Ectodermal cell (in vitro differentiated cells): ENCODE data around the gene THAP5.
"Not testable (repeated sequence)": the region's sequence is repeated elsewhere in the genome, so short reads cannot be mapped to it uniquely, and the experiment has no call there.

Experiments used
- H3K27ac ChIP-seq: 2 replicates; pipeline ENCODE4 v1.7.0; 2013; ENCODE audit warnings: mild to moderate bottlenecking, low read depth, low read length; ENCODE audit not compliant: insufficient read depth, poor library complexity, severe bottlenecking
- H3K27me3 ChIP-seq: 2 replicates; pipeline ENCODE4 v1.7.0; 2013; ENCODE audit warnings: mild to moderate bottlenecking, low read length; ENCODE audit not compliant: insufficient read depth, control insufficient read depth, poor library complexity, severe bottlenecking
- H3K36me3 ChIP-seq: one replicate; pipeline ENCODE4 v1.7.0; 2013; ENCODE audit warnings: low read length; ENCODE audit not compliant: control insufficient read depth, insufficient read depth
- H3K4me1 ChIP-seq: one replicate; pipeline ENCODE4 v1.7.0; 2013; ENCODE audit warnings: low read length; ENCODE audit not compliant: control insufficient read depth, insufficient read depth
- H3K4me3 ChIP-seq: 2 replicates; pipeline ENCODE4 v1.7.0; 2013; ENCODE audit warnings: low read depth, low read length, control low read depth; ENCODE audit not compliant: insufficient read depth
- H3K9me3 ChIP-seq: 2 replicates; pipeline ENCODE4 v1.7.0; 2013; ENCODE audit warnings: mild to moderate bottlenecking, low read length, moderate library complexity; ENCODE audit not compliant: control insufficient read depth
- WGBS, 2 experiments: methylation state at CpG; one replicate each; pipeline ENCODE4 v1.1.7; 2013; ENCODE audit warnings: missing lambda C conversion rate in 2 of 2; 5-methylcytosine and 5-hydroxymethylcytosine counted together

Gene THAP5

DNA sequence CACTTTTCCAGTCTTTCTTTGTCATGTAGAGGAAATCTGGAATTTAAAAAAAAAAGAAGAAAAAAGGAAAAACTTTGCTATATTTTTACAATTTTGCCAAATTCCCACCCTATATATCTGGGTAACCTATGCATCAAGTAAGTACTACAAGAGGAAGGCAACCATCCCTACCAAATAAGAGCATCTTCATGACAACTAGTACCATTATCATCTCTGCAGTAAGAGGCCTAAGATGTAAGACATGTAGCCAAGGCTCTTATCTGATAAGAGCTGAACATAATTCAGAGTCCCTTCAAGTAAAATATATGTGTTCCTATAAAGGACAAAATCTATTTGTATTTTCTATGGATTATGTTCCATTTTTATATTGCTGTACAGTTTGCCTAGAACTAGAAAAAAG is 3.5 kb downstream of the THAP5 start:
- Histone ChIP-seq H3K4me3 (no peak overlapping the region), H3K4me1 (peaks cover 4% of the 10 kb centered on the region), H3K36me3 (peaks cover 7% of the 10 kb centered on the region), H3K27me3 (no peaks in the 10 kb centered on the region), H3K27ac (no peak overlapping the region), H3K9me3 (no peaks in the 10 kb centered on the region)

DNA sequence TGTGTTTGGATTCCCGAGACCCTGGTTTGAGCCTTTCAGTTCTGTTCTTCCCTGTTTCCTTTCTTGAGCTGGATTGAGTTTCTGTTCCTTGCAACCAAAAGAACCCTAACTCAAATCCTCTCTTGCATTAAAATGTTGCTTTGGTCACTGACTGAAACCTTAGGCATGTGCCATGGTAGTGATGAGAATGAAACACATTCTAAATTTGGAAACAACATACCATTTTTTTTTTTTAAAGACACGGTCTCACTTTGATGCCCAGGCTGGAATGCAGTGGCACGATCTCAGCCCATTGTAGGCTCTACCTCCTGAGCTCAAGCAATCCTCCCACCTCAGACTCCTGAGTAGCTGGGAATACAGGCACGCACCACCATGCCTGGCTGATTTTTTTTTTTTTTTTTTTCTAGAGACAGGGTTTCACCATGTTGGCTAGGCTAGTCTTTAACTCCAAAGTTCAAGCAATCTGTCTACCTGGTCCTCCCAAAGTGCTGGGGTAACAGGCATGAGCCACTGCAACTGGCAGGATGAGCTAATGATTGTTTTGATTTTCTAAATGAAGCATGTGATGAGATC is 8.4 kb downstream of the THAP5 start:
- Histone ChIP-seq H3K4me3 (no peak overlapping the region), H3K27me3 (no peaks in the 10 kb centered on the region), H3K9me3 (peaks cover 2% of the 10 kb centered on the region), H3K4me1 (no peaks in the 10 kb centered on the region), H3K36me3 (peaks cover 12% of the 10 kb centered on the region), H3K27ac (no peak overlapping the region)
- WGBS, 2 experiments: 91 to 92% methylated on average over 4 of the region's 4 CpGs

DNA sequence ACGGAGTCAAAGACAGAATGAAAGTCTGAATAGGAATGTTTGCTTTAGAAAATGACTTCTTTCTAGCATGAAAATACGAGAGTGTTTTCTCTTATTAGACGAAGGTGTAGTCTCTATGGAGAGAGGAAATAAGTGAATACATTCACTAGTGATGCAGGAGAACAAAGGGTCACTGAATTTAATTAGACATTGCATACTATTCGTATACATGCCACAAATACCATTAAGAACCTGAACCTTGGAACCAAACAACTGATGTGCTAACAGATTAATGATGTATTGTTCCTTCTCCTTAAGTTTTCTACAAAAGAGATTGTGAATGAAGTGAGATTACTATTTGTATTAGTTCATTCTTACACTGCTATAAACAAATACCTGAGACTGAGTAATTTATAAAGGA is 10.3 kb downstream of the THAP5 start:
- peaks cover 5% of the 10 kb centered on the region for H3K36me3 ChIP-seq
- no peak overlapping the region for H3K27ac ChIP-seq
- no peak overlapping the region for H3K4me3 ChIP-seq
- H3K27me3 ChIP-seq: no peaks in the 10 kb centered on the region
- H3K9me3 ChIP-seq: peaks cover 2% of the 10 kb centered on the region
- WGBS, 2 experiments: 93 to 97% methylated on average over 3 to 4 of the region's 4 CpGs
- no peaks in the 10 kb centered on the region for H3K4me1 ChIP-seq

DNA sequence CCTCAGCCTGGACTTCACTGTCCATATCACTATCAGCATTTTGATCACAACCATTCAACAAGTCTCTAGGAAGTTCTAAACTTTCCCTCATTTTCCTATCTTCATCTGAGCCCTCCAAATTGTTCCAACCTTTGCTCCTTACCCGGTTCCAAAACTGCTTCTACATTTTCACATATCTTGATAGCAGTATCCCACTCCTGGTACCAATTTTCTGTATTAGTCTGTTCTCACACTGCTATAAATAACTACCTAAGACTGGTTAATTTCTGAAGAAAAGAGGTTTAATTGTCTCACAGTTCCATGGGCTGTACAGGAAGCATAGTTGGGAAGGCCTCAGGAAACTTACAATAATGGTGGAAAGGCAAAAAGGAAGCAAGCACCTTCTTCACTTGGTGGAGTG is 11.9 kb downstream of the THAP5 start:
- H3K9me3 ChIP-seq: peaks cover 2% of the 10 kb centered on the region
- H3K36me3 ChIP-seq: peaks cover 5% of the 10 kb centered on the region
- no peaks in the 10 kb centered on the region for H3K4me1 ChIP-seq
- H3K27ac ChIP-seq: no peak overlapping the region
- H3K27me3 ChIP-seq: no peaks in the 10 kb centered on the region
- H3K4me3 ChIP-seq: no peak overlapping the region
- WGBS, 2 experiments: 91 to 93% methylated on average over 1 of the region's 1 CpG

DNA sequence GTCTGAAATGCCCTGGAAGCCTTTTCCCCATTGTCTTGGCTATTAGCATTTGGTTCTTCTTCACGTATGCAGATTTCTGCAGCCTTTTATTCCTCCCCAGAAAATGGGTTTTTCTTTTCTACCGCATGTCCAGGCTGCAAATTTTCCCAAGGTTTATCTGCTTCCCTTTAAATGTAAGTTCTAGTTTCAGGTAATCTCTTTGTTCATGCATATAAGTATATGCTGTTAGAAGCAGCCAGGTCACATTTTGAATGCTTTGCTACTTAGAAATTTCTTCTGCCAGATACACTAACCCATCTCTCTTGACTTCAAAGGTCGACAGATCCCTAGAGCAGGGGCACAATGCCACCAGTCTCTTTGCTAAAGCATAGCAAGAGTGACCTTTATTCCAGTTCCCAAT is 12.3 kb downstream of the THAP5 start:
- Histone ChIP-seq H3K27me3 (no peaks in the 10 kb centered on the region), H3K4me1 (no peaks in the 10 kb centered on the region), H3K36me3 (peaks cover 5% of the 10 kb centered on the region), H3K9me3 (peaks cover 2% of the 10 kb centered on the region), H3K27ac (no peak overlapping the region), H3K4me3 (no peak overlapping the region)
- 94 to 97% methylated on average over 3 of the region's 3 CpGs for WGBS, 2 experiments

DNA sequence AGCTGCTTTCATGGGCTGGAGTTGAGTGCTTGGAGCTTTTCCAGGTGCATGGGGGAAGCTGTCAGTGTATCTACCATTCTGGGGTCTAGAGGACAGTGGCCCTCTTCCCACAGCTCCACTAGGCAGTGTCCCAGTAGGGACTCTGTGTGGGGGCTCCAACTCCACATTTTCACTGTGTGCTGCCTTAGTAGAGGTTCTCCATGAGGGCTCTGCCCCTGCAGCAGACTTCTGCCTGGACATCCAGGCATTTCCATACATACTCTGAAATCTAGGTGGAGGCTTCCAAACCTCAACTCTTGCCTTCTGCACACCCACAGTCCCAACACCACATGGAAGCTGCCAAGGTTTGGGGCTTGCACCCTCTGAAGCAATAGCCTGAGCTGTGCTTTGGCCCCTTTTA is 12.8 kb downstream of the THAP5 start:
- not testable (repeated sequence) for H3K27me3 ChIP-seq, H3K4me3 ChIP-seq, H3K36me3 ChIP-seq, H3K27ac ChIP-seq, H3K9me3 ChIP-seq, H3K4me1 ChIP-seq

DNA sequence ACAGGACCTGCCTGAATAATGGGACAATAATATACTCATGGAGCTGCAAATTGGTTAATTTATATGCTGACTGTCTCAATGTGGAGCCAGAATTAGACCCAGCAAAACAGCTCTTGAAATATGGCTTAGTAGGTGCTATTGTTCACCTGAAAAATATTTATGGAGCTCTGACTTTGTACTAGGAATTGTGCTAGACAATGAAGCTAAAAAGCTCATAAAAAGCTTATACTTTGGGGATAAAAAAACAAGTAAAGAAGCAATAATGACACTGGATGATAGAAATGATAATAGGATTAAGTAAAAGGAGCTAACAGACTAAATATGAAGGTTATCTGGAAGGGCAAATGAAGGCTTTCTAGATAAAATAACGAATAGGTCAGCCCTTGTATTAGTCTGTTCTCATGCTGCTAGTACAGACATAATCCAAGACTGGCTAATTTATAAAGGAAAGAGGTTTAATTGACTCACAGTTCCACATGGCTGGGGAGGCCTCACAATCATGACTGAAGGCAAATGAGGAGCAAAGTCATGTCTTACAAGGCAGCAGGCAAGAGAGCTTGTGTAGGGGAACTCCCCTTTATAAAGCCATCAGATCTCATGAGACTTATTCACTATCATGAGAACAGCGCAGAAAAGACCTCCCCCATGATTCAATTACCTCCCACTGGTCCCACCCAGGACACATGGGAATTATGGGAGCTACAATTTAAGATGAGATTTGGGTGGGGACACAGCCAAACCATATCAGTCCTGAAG is 21.2 kb downstream of the THAP5 start:
- H3K36me3 ChIP-seq, H3K4me1 ChIP-seq, H3K9me3 ChIP-seq, H3K4me3 ChIP-seq, H3K27me3 ChIP-seq, H3K27ac ChIP-seq: not testable (repeated sequence)
- 86 to 90% methylated on average over 1 to 2 of the region's 2 CpGs for WGBS, 2 experiments

DNA sequence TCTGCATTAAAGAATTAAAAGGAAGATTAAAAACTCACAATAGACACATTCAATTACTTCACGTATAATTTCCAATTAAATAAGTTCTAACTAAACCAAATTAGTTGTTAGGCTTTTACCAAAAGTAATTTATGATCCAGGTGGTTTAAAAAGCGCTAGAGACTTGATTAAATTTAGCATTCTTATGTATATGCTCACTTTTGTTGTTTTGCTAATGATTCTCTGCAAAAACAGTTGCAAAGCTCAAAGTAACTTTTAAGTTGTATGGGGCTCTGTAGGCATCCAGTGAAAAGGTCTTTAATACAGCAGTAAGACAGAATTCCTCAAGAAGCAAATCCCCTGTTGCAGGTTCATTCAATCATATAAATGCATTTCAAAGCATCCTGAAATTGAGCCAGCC is 28.0 kb downstream of the THAP5 start:
- 12 to 29% methylated on average over 1 to 2 of the region's 2 CpGs for WGBS, 2 experiments

DNA sequence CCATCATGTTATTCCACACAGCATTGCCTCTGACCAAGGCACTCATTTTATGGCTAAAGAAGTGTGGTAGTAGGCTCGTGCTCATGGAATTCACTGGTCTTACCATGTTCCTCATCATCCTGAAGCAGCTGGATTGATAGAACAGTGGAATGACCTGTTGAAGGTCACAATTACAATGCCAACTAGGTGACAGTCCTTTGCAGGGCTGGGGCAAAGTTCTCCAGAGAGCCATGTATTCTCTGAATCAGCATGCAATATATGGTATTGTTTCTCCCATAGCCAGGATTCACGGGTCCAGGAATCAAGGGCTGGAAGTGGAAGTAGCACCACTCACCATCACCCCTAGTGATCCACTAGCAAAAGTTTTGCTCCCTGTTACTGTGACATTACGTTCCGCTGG is 30.8 kb downstream of the THAP5 start:
- H3K27me3 ChIP-seq, H3K9me3 ChIP-seq, H3K4me1 ChIP-seq, H3K36me3 ChIP-seq, H3K27ac ChIP-seq, H3K4me3 ChIP-seq: not testable (repeated sequence)
- 92 to 97% methylated on average over 4 of the region's 4 CpGs for WGBS, 2 experiments

More for the DNA sequence above, 28.0 kb downstream of the THAP5 start:
- H3K9me3 ChIP-seq: no peaks in the 10 kb centered on the region
- H3K27me3 ChIP-seq: no peaks in the 10 kb centered on the region
- H3K27ac ChIP-seq: no peak overlapping the region
- no peaks in the 10 kb centered on the region for H3K4me1 ChIP-seq
- no peak overlapping the region for H3K4me3 ChIP-seq
- no peaks in the 10 kb centered on the region for H3K36me3 ChIP-seq

DNA sequence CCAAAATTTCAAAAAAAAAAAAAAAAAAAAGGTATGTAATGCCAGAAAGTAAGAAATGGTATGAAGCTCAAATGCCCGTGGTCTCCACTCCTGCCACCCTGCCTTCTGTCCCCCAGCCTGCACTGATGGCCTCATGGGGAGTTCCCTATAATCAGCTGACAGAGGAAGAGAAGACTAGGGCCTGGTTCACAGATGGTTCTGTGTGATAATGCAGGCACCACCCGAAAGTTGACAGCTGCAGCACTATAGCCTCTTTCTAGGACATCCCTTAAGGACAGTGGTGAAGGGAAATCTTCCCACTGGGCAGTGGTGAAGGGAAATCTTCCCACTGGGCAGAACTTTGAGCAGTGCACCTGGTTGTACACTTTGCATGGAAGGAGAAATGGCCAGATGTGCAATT is 31.3 kb downstream of the THAP5 start:
- not testable (repeated sequence) for H3K9me3 ChIP-seq, H3K36me3 ChIP-seq, H3K4me3 ChIP-seq, H3K4me1 ChIP-seq, H3K27me3 ChIP-seq, H3K27ac ChIP-seq
- WGBS, 2 experiments: 92 to 98% methylated on average over 2 of the region's 2 CpGs

DNA sequence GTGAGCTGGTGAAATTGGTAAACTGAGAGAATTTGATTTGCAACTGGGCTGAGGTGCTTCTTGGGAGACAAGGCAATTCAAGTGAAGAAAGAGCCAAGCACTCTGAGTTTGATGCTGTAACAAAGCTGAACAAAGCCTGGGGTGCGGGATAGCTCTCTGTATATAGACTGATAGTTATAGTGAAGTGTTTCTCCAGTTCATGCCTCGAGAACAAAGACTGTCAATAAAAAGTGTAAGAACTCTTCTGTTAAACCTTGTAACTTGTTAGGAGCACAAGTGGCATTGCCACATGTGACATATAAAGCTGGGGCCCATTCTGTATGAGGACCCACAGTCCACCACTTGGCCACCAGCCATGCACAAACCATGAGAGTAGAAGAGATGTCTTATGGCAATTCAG is 32.3 kb downstream of the THAP5 start:
- Histone ChIP-seq H3K27me3 (no peaks in the 10 kb centered on the region), H3K4me3 (no peak overlapping the region), H3K27ac (no peak overlapping the region), H3K4me1 (no peaks in the 10 kb centered on the region), H3K36me3 (no peaks in the 10 kb centered on the region), H3K9me3 (no peaks in the 10 kb centered on the region)
- 96% methylated on average over 2 of the region's 2 CpGs for WGBS, 2 experiments
